H9 (cell line): ENCODE data around the gene ACTN1. TPM values are rescaled to one million over a fixed set of nuclear protein-coding genes. Genes with fewer than 3 reads are reported as not detected.

Source experiments
- DNase-seq: peaks from one replicate; pipeline ENCODE4 v3.0.0-alpha.2; 2017
- H2AFZ ChIP-seq: one replicate; pipeline ENCODE4 v1.6.1; 2013; ENCODE audit warnings: mild to moderate bottlenecking, low read length, control low read depth, moderate library complexity
- H2AK5ac ChIP-seq: 2 replicates; pipeline ENCODE4 v1.6.1; 2013; ENCODE audit warnings: low read length, control low read depth, mixed read lengths; ENCODE audit not compliant: insufficient read length
- H2BK120ac ChIP-seq: one replicate; pipeline ENCODE4 v1.6.1; 2013; ENCODE audit warnings: low read depth, mild to moderate bottlenecking, low read length, control low read depth, inconsistent platforms; ENCODE audit not compliant: poor library complexity, severe bottlenecking
- H2BK12ac ChIP-seq: 2 replicates; pipeline ENCODE4 v1.6.1; 2013; ENCODE audit warnings: low read length, control low read depth, mixed read lengths, low read depth; ENCODE audit not compliant: insufficient read length
- H2BK15ac ChIP-seq: 2 replicates; pipeline ENCODE4 v1.6.1; 2013; ENCODE audit warnings: low read depth, low read length, control low read depth
- H2BK20ac ChIP-seq: one replicate; pipeline ENCODE4 v1.6.1; 2013; ENCODE audit warnings: low read depth, mild to moderate bottlenecking, low read length, control low read depth, inconsistent platforms; ENCODE audit not compliant: poor library complexity, severe bottlenecking
- H2BK5ac ChIP-seq: 2 replicates; pipeline ENCODE4 v1.6.1; 2013; ENCODE audit warnings: low read length, control low read depth, mixed read lengths; ENCODE audit not compliant: insufficient read length
- H3K14ac ChIP-seq: 2 replicates; pipeline ENCODE4 v1.6.1; 2013; ENCODE audit warnings: low read length, control low read depth; ENCODE audit not compliant: insufficient read depth
- H3K18ac ChIP-seq: 2 replicates; pipeline ENCODE4 v1.6.1; 2013; ENCODE audit warnings: low read depth, mild to moderate bottlenecking, mixed read lengths, low read length, control low read depth; ENCODE audit not compliant: insufficient read length
- H3K23ac ChIP-seq: 2 replicates; pipeline ENCODE4 v1.6.1; 2013; ENCODE audit warnings: low read length, control low read depth, mixed read lengths, low read depth; ENCODE audit not compliant: insufficient read length
- H3K23me2 ChIP-seq: 2 replicates; pipeline ENCODE4 v1.6.1; 2013; ENCODE audit warnings: low read depth, mild to moderate bottlenecking, mixed read lengths, low read length, control low read depth; ENCODE audit not compliant: insufficient read length, poor library complexity, severe bottlenecking
- H3K27ac ChIP-seq: 2 replicates; pipeline ENCODE4 v1.5.1; 2013; ENCODE audit warnings: low read length, control low read depth, mixed read lengths, low read depth; ENCODE audit not compliant: insufficient read length
- H3K27me3 ChIP-seq: 2 replicates; pipeline ENCODE4 v1.6.1; 2013; ENCODE audit warnings: low read length, control low read depth, inconsistent platforms; ENCODE audit not compliant: insufficient read depth
- H3K4ac ChIP-seq: 2 replicates; pipeline ENCODE4 v1.6.1; 2013; ENCODE audit warnings: low read depth, mild to moderate bottlenecking, control low read depth, inconsistent platforms, low read length, moderate library complexity
- H3K4me1 ChIP-seq: 2 replicates; pipeline ENCODE4 v1.6.1; 2013; ENCODE audit warnings: low read length, control low read depth, inconsistent platforms; ENCODE audit not compliant: insufficient read depth
- H3K4me2 ChIP-seq: 2 replicates; pipeline ENCODE4 v1.6.1; 2013; ENCODE audit warnings: low read length, control low read depth, mixed read lengths; ENCODE audit not compliant: insufficient read length, insufficient read depth
- H3K56ac ChIP-seq: 2 replicates; pipeline ENCODE4 v1.6.1; 2013; ENCODE audit warnings: low read depth, mild to moderate bottlenecking, mixed read lengths, low read length, control low read depth; ENCODE audit not compliant: insufficient read length
- H3K79me1 ChIP-seq: 2 replicates; pipeline ENCODE4 v1.6.1; 2013; ENCODE audit warnings: low read depth, mild to moderate bottlenecking, moderate library complexity, low read length, control low read depth, inconsistent platforms; ENCODE audit not compliant: insufficient read depth, poor library complexity, severe bottlenecking
- H3K79me2 ChIP-seq: 2 replicates; pipeline ENCODE4 v1.6.1; 2013; ENCODE audit warnings: low read length, control low read depth, inconsistent platforms; ENCODE audit not compliant: insufficient read depth
- H3K9ac ChIP-seq: 2 replicates; pipeline ENCODE4 v1.6.1; 2013; ENCODE audit warnings: low read length, control low read depth, mixed read lengths; ENCODE audit not compliant: insufficient read length; ENCODE audit errors: extremely low read depth
- H3K9me3 ChIP-seq: one replicate; pipeline ENCODE4 v1.6.1; 2013; ENCODE audit warnings: low read depth, low read length, inconsistent platforms; ENCODE audit not compliant: control insufficient read depth
- H3T11ph ChIP-seq: one replicate; pipeline ENCODE4 v1.6.1; 2013; ENCODE audit warnings: mild to moderate bottlenecking, low read length, control low read depth, inconsistent platforms
- H4K20me1 ChIP-seq: one replicate; pipeline ENCODE4 v1.6.1; 2013; ENCODE audit not compliant: control insufficient read depth, insufficient read length, insufficient read depth
- H4K5ac ChIP-seq: 2 replicates; pipeline ENCODE4 v1.6.1; 2013; ENCODE audit warnings: low read depth, mild to moderate bottlenecking, mixed read lengths, low read length, control low read depth; ENCODE audit not compliant: insufficient read length
- H4K8ac ChIP-seq: replicated peaks from 2 replicates; pipeline ENCODE4 v1.6.1; 2013; ENCODE audit warnings: low read length, control low read depth, mixed read lengths, low read depth; ENCODE audit not compliant: insufficient read length
- H4K91ac ChIP-seq: 2 replicates; pipeline ENCODE4 v1.6.1; 2013; ENCODE audit warnings: low read depth, mild to moderate bottlenecking, moderate library complexity, mixed read lengths, low read length, control low read depth; ENCODE audit not compliant: insufficient read length
- H3K27ac Mint-ChIP-seq, 3 experiments: 2 replicates in 2 of 3; 3 replicates in 1 of 3; pipeline ENCODE4 v1.8.0; 2020 to 2021; ENCODE audit warnings: mixed read lengths in 3 of 3, mild to moderate bottlenecking in 1 of 3, moderate library complexity in 1 of 3
- H3K27me3 Mint-ChIP-seq: 2 replicates; pipeline ENCODE4 v1.8.0; 2021; ENCODE audit warnings: low read depth, mild to moderate bottlenecking, moderate library complexity, mixed read lengths
- H3K36me3 Mint-ChIP-seq, 3 experiments: 2 replicates in 2 of 3; 3 replicates in 1 of 3; pipeline ENCODE4 v1.8.0; 2020 to 2021; ENCODE audit warnings: low read depth in 3 of 3, mixed read lengths in 3 of 3; ENCODE audit not compliant: insufficient read depth in 1 of 3
- H3K4me1 Mint-ChIP-seq, 2 experiments: 2 replicates each; pipeline ENCODE4 v1.8.0; 2020; ENCODE audit warnings: mixed read lengths in 2 of 2
- H3K4me3 Mint-ChIP-seq, 2 experiments: 2 replicates in 1 of 2; 3 replicates in 1 of 2; pipeline ENCODE4 v1.8.0; 2020 to 2021; ENCODE audit warnings: mild to moderate bottlenecking in 2 of 2, mixed read lengths in 2 of 2, moderate library complexity in 1 of 2
- H3K9me3 Mint-ChIP-seq, 2 experiments: 2 replicates in 1 of 2; 3 replicates in 1 of 2; pipeline ENCODE4 v1.8.0; 2020; ENCODE audit warnings: mild to moderate bottlenecking in 2 of 2, mixed read lengths in 2 of 2, moderate library complexity in 1 of 2
- WGBS: extraction: QIAGEN DNeasy Blood & Tissue Kit; methylation state at CpG from one replicate; pipeline ENCODE4 v1.1.7; 2013; ENCODE audit warnings: missing lambda C conversion rate, low lambda C conversion rate, mixed read lengths; ENCODE audit not compliant: insufficient read length; ENCODE audit errors: extremely low coverage; 5-methylcytosine and 5-hydroxymethylcytosine counted together
- total RNA-seq: library from RNA; stranded (reverse); gene quantifications from 2 replicates; pipeline ENCODE4 v1.2.1, GENCODE V29; 2021
- TF ChIP-seq, protein P1 (sequence below): fragments of 200-600 bp; sonication (generic); conservative IDR thresholded peaks from 3 replicates; pipeline ENCODE4 v1.8.0; 2021; ENCODE audit warnings: antibody characterized with exemption, mild to moderate bottlenecking

Gene ACTN1
- total RNA-seq, 1 experiment from 2014 or later: 219 TPM

DNA sequence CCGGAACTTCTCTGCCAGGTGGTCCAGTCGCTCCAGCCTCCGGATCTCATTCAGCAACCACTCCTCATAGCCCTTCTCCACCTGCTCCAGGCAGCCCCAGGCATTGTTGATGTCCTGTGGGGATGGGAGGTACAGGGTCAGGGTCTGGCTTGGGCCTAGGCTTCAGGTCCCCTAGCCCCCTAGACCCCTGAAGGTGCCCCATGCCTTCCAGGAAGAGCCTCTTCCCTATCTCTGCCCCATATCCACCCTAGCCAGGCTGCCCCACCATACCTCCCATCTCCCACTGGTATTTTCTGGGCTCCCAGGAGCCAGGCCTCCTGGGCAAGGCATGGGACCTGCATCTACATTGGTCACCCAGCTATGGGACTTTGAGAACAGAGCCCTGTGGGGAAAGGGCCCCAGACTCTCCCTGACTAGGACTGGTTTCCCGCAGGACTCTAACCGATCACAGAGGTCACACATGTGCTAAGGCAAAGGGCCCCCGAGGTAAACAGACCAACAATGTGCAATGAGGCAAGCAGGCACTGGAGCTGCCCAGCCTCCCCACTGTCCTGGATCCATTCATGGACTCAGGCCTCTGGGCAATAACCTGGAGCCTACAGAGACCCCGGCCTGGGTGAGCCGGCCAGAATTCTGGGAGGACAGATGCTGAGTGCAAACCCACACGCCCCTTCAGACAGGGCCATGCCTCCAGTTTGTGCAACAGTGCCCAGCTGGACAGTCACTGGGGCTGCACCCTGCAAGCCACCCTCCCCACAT, 88.8 kb downstream of the ACTN1 start:
- Histone ChIP-seq H3K56ac (no peak overlapping the region), H4K5ac (no peak overlapping the region), H3K9ac (no peak overlapping the region), H3K18ac (no peak overlapping the region), H3K4me2 (no peak overlapping the region), H2BK120ac (no peak overlapping the region), H2BK12ac (no peak overlapping the region), H2AK5ac (no peak overlapping the region), H3K23me2 (no peaks in the 10 kb centered on the region), H4K20me1 (no peaks in the 10 kb centered on the region), H2AFZ (no peak overlapping the region), H2BK20ac (no peak overlapping the region), H3K27me3 (no peaks in the 10 kb centered on the region), H3K4ac (no peak overlapping the region), H3T11ph (no peak overlapping the region), H3K27ac (no peak overlapping the region), H3K23ac (no peak overlapping the region), H3K79me1 (no peaks in the 10 kb centered on the region), H3K4me1 (no peaks in the 10 kb centered on the region), H3K14ac (no peak overlapping the region), H4K8ac (no peak overlapping the region), H2BK15ac (no peak overlapping the region), H3K9me3 (no peaks in the 10 kb centered on the region), H2BK5ac (no peak overlapping the region), H4K91ac (no peak overlapping the region), H3K79me2 (no peaks in the 10 kb centered on the region)
- Mint-ChIP-seq H3K9me3 (no peaks in the 10 kb centered on the region; a peak in 1 of 5 replicates), H3K4me1 (no peaks in the 10 kb centered on the region), H3K4me3 (no peak overlapping the region), H3K27ac (no peak overlapping the region), H3K27me3 (no peaks in the 10 kb centered on the region), H3K36me3 (peaks cover 48 to 93% (median 75%) of the 10 kb centered on the region in 3 experiments)
- no peak for DNase-seq
- no CpG with 5 or more reads among the region's 9 CpGs for WGBS
- TF ChIP-seq, protein P1, sequence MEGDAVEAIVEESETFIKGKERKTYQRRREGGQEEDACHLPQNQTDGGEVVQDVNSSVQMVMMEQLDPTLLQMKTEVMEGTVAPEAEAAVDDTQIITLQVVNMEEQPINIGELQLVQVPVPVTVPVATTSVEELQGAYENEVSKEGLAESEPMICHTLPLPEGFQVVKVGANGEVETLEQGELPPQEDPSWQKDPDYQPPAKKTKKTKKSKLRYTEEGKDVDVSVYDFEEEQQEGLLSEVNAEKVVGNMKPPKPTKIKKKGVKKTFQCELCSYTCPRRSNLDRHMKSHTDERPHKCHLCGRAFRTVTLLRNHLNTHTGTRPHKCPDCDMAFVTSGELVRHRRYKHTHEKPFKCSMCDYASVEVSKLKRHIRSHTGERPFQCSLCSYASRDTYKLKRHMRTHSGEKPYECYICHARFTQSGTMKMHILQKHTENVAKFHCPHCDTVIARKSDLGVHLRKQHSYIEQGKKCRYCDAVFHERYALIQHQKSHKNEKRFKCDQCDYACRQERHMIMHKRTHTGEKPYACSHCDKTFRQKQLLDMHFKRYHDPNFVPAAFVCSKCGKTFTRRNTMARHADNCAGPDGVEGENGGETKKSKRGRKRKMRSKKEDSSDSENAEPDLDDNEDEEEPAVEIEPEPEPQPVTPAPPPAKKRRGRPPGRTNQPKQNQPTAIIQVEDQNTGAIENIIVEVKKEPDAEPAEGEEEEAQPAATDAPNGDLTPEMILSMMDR: no peak
